CD4-positive, alpha-beta T cell treated with Interferon gamma for 1 hour (primary cell): Measurements from ENCODE around the gene CHST13.

Experiments used
- DNase-seq: peaks from one replicate; pipeline ENCODE4 v3.0.0-alpha.2; 2020

Gene CHST13

DNA sequence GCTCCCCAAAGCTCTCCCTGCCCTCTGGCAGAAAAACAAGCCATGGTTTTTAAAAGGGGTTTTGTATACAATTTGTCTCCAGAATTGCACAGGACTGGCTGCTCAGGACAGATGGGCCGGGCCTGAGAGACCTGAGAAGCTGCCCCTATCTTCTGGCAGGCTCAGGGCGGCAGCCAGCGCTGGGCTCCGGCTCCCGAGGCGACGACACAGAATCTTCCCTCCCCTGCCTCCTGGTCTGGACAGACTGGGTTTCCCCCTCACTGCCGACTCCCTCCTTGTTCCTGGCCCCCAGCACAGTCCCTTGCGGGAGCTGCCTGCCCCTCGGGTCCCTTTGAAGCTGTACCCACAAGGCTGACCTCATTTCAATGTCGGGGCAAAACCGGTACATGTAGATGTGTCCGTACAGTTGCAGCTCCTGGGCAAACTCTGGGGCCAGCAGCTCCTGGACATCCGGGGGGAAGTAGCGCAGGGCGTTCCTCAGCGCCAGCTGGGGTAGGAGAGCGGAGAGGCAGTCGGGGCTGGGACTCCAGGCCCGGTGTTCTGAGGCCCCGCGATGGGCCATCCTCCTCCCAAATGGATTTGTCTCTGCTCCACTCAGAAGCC lies 13.5 kb upstream of the CHST13 start:
- no peak for DNase-seq

DNA sequence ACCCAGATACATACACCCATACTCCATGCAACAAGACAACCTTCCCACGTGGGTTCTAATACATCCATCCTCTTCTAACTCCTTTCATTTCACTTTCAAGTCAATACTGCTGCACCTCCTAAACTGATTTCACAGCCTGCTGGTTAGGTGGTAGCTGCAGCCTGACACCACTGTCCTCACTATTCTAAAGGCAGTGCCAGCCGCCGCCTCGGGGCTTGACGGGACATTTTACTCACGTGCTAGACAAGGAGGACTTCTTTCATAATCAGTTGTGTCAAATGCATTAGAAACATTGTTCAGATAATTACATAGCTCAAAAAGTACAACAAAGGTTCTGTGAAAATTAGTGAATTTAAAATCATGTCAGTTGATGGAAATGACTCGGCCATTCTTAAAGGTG lies 12.7 kb upstream of the CHST13 start:
- DNase-seq = no peak

DNA sequence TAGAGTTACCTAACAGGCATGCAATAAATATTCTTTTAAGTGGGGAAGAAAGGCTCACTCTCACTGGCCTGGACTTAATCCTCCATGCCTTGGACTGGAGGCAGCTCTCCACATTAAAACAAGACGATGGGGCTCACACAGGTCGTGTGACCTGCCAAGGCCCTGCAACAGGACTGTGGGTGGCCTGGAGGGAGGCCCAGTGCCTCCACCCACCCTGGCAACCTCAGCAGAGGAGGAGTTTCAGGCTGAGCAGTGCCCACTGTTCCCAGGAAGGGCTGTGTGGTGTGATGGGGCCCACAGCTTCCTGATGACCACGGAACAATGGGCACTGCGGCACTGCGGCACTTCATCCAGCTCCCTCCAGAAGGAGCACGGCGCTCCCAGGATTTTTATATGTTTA lies 11.9 kb upstream of the CHST13 start:
- no peak for DNase-seq

DNA sequence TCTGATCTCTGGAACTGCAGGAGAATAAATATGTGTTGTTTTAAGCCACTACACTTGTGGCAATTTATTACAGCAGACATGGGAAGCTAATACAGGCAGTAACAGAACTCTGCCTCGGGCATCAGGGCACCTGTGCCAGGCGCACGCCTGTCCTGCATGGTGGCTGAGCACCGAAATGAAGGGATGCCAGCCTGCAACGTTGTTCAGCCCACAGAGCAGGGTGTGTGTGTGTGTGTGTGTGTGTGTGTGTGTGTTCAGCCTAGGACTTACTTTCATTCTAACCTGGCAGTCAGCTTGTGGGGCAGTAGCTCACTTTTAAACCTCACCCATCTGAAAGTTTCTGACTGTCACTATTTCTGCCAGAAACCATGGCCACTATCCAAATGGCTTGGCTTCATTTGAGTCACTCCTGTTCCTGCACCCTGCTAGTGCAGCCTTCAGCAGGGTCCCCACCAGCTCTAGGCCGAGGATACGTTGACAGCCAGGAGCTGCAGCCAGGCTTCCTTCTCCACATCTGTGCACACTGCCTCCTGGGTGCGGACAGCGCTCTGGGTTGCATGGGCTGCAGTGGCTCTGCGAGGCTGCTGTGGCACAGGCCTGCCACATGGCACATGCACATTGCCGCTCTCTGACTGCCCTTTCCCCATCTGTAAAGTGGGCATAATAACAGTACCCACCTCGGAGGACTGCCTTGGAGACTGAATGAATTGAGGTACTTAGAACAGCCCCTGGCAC lies 10.9 kb upstream of the CHST13 start:
- no peak for DNase-seq

DNA sequence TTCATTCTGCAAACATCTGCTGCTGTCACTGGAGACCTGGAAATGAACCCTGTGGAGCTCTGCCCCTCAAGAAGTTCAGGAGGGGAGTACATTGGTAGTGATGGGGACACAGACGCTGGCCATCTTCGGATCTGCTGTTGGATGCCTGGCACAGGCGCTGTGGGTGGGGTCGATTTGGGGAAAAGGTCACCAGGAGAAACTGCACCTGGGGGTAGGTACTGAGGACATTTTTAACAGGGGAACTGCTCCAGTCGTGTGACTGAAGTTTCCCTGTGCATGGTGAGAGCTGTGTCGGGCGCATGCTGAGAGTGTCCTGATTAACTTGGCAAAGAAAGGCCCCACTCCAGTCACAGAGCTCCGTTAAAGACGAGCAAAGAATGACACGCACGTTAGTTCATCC lies 9.8 kb upstream of the CHST13 start:
- DNase-seq = no peak

DNA sequence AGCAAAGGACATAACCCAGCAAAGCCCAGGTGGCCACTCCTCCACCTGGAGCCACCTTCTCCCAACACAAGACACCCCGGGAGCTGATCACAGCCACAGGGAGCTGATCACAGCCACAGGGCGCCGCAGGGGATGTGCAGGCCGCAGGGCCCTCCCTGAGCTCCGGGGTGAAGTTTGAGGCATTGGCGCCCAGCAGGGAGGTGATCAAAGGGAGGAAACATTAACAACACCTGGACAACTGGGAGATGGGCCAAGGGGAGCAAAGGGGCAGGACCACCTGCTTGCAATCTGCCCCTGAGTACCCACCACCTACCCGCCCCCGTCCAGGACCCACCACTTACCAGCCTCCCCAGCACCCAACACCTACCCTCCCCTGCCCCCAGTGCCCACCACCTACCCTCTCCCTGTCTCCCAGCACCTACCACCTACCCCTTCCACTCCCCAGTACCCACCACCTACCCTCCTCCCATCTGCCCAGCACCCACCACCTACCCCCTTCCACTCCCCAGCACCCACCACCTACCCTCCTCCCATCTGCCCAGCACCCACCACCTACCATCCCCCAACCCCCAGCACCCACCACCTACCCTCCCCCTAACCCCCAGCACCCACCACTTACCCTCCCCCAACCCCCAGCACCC lies 8.8 kb upstream of the CHST13 start:
- no peak for DNase-seq

DNA sequence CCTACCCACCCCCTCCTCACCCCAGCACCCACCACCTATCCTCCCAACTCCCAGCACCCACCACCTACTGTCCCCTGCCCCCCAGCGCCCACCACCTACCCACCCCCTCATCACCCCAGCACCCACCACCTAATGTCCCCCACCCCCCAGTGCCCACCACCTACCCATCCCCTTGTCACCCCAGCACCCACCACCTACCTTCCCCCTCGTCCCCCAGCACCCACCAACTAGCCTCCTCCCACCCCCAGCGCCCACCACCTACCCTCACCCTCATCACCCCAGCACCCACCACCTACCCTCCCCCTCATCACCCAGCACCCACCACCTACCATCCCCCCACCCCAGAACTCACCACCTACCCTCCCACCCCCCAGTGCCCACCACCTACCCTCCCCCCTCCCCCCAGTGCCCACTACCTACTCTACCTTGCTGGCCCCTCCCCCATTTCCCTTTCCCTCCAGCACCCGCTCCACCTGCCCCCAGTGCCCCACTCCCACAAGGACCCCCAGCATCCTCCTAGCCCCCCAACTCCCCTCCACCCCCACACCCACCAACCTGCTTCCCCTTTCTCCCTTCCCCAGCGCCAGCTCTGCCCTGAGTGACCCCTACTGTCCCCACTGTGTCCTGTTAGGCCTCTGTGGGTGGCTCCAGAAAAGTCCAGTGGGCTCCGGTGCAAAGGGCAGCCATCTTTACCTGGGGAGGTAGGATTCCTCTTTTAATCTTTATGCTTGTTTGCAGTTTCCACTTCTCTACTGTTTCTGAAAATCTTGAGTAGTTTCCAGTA lies 7.6 kb upstream of the CHST13 start:
- DNase-seq = no peak

DNA sequence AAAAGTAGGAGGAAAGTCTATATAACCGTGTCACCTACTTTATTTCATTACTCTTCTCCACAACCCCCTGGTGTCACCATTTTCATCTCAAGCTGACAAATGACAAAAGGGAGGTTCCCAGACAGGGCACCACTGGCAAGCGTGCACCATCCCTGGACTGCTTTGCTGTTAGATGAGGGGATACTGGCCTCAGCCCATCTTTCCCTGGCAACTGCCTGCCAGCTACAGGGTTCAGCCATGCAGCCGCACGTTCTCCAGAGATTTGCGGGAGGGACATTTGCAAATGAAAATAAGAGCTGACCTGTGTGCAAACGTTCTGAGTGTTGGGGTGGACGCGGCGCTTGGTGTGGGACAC lies 7.0 kb upstream of the CHST13 start:
- DNase-seq = no peak

DNA sequence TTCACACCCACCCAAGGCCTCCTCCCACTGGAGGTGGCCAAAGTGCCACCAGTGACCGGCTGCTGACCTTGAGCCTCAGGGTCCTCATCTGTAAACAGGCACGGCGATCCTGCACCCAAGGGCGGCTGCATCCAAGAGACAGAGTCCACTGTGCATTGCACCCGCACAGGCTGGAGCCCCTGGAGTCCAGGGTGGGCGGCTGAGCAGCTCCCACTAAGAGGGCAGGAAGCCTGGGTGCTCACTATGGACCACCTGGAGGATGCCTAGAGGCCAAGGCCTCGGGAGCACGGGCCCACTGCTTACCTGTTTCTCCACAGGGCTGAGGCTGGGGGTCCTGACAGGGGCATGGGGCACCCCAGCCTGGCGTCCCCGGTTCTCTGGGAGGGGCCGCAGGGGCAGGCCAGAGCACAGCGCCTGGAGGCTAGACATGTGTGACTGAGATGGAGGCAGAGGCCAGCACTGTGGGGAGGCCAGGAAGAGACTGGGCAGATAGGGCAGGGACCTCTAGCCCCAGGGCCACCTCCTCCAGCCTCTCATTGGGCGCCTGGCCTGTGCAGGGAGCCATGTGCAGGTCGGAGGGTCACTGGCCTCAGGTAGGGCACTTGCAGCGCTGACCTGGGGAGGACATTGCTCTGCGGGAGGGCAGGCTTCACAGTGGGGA lies 6.5 kb upstream of the CHST13 start, which contains the start of gene UROC1:
UROC1 (minus strand) TSS at position 483 of the 661 bp plus-strand sequence; CDS start at position 429, 54 bp downstream.
- DNase-seq = no peak

DNA sequence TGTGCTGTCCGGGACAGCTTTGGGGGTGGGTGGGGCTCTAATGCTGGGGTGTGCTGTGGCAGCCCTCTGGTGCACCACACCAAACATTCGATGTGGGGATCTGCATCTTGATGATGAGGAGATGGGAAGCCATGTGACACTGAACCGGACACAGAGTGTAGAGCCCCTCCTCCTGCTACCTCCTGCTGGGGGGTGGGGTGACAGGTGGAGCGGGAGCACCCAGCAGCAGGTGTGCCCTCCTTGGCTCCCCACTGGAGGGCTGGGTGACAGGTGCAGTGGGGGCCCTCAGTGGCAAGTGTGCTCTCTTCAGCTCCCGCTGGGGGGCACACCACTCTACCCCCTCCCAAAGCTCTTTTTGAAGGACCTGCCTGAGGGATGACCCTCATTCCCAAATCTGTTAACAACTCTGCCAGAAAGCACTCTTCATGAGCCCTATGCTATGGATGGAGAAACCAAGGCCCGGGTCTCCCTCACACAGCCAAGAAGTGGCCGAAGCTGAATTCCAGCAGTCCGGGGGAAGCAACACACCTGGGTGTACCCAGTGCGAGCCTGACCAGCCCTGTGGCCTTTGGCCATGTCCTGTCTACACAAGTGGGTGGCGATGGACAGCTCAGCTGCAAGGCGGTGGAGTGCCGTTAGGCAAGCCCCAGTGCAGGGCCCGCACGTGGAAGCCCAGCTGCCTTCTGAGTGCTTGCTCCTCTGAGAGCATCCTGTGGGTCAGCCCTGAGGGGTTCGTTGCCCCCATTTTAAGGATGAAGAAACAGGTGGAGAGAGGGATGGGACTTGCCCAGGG lies 5.8 kb upstream of the CHST13 start:
- DNase-seq = no peak

DNA sequence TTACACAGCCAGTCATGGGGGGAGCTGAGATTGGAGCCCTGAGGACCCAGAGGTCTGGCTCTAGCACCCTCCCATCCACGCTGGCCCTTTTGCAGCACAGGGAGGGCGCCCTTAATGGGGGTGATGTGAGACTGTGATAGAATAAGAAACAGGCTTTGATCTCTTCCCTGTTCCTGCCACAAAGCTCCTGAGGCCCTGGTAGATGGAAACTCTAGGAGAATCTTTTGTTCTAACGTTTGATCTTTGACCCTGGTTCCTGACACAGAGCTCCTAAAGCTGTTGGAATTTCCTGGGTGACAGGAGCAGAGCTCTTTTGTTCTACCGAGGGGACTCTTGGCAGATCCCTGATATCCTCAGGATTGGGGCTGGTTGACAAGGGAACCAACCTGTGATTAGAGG lies 5.2 kb upstream of the CHST13 start:
- no peak for DNase-seq

DNA sequence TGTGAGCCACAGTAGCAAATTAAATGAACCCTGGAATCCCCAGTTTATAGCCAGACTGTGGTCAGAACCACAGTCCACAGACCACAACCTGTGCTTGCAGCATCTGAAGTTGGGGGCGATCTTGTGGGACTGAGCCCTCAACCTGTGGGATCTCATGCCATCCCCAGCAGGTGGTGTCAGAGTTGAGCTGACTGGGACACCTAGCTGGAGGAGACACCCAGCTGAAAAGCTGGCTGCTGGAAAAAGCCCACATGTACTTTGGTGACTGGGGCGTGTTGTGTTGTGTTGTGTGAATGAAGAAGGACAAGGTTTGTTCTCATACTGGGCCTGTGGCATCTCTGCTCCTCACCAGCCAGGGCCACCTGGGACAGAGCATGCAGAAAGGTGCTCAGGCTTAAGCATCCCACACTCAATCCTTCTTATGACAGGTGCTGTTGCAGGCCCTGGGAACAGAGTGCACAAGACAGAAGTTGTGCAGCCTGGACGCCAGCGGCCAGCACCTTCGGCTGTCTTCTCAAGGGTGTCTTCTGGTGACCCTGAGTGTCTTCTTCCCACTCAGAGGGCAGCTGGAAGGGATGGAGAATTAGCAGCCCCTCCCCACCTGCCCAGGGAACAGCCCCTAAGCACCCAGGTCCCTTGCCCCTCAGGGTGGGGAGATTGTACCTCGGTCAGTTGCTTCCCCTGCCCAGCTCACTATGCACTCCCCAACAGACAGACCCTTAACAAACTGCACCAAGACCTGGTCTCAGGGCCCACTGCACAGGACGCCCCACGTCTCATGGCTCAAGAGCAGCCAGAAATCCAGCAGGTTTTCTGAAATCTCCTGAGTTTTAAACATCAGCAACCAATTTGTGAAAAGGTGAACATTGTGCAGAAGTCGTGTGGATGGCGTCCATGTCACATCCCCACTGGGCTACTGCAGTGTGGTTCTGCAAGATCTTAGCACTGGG lies 4.2 kb upstream of the CHST13 start:
- DNase-seq = no peak

DNA sequence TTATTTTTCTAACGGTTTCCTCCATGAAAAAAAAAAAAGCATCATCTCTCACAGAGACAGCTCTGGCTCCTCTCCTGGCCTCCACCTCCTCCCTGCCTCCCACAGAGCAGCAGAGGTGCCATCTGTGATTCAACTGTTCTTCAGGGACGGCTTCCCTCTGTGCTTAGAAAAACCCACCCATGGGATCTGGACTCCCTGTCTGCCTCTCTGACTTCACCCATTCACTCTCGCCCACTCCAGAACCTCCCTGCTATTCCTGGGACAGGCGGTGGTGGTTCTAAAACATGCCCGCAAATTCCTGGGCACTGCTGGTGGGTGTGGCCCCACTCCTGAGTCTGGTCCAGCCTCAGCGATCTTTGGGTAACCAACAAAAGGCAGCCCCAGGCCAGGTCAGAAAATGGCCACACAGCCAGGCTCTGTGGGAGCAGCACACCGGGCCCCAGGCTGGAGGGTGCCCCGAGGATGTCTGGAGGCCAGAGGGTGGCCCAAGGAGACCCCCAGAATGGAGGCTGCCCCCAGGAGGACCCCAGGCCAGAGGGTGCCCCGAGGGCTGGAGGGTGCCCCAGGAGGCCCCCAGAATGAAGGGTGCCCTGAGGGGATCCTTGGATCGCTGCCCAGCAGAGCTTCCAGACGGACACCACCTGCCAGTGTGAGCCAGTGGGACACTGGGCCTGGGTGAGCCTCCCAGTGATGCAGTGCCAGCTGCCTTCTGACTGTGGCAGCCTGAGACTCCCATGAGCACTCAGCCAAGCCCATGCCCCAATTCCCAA lies 2.6 kb upstream of the CHST13 start:
- no peak for DNase-seq

DNA sequence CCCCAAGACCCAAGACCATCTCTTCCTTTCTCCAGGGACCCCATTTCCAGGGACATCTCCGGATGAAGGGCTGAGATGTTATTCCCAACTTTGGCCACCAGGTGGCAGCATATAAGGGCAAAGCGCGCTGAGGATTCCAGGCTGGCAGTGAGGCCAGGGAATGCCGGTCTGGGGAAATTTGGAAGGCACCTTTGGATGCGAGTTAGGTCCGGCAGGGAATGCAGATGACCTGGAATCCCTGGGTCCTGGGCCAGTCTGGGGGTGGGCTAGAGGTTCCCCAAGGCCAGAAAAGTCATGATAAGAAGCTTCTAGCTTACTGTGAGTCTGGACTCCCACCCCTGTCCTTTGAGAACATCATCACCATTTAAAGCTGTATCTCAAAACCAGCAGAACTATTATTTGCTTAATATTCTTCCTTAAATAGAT lies 1.6 kb upstream of the CHST13 start:
- DNase-seq = peak; percentile 20

DNA sequence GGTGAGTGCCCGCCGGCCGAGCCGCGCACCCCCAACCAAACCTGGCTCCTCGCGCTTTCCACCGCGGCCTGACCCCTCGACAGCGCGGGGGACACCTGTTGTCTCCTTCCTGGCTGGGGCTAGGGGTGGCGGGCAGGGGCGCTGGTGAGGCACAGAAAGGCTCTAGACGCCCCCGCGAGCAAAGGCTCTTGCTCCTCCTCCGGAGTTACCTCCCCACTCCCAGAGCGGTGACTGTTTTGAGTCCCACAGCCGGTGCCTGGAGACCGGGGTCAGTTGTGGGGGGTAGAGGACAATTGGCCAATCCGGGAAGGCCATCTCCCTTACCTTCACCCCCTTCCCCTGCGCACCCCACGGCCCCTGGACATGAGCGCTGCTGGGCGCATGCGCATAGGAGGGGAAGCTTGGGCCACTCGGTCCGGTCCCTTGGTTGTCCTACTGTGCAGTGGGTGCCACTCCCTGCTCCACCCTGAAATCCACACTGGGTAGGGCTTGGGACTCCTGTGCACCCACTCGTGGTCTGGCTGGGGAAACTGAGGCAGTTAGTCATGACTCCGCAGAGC lies 554 bp downstream of the CHST13 start:
- DNase-seq = no peak

DNA sequence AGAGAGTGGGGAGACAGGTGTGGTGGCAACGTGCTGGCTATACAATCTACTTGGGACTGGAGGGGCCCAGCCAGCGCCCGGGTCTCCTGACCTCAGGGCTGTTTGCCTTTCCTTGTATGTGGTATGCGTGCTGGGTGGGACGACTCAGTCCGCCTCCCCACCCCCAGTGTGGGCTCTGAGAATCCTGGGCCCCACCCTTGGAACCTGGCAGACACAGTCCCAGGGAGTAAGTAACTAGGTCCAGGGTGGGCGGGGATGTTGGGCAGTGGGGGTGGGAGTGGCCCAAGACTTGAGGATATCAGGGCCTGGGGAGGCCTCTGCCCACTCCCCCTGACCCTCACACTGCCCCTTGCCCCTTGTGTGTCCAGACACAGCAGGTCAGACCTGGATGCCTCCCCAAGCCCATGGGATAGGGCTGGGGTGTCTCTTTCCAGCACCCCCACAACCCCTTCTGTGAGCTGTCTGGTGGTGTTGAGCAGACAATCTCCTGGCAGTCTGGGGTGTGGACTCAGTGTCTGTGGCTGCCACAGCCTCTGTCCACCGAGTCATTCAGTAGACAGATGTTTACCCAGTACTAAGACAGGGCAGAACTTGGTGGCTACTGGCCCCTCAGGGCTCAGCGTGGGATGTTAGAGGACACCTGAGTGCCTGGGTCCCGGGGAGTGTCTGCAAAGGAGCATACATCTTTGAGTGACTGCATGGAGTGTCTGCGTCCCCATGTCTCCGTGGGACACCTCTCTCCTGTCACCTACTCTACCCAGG lies 1.3 kb downstream of the CHST13 start:
- no peak for DNase-seq

DNA sequence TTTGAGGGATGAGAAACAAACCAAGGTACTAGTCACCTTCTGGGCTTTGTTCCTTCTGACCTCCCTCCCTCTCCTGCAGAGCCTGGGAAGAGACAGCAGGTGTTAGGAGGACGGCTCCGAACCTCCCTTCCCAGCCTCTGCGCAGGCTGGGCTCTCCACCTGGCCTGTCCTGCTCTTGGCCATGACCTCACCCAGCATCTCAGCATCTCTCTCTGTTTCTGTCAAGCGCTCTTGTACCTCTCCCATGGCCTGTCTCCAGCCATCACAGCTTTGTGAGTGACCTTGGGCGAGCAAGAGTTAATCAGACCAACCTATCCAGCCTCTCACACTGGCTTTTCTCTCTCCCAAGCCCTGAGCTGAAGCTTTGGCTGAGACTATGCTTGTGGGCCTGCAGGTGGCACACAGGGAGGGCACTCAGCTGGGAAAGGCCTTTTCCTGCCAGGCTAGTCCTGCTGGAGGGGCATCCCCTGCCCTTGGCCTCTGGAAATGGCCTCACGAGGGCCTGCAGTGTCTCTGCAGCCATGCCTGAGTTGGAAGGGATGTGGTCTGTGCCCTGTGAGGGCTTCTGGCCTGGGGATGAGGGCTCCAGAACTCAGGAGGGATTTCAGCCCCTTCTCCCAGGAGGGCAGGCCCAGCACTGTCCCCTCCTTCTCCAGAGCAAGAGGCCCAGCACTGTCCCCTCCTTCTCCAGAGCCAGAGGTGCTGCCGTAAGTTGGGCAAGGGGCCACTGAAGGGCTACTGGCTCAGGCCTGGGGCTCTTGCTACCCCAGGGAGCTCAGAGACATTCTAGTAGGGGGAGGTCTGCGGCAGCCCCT lies 2.1 kb downstream of the CHST13 start:
- DNase-seq = no peak

DNA sequence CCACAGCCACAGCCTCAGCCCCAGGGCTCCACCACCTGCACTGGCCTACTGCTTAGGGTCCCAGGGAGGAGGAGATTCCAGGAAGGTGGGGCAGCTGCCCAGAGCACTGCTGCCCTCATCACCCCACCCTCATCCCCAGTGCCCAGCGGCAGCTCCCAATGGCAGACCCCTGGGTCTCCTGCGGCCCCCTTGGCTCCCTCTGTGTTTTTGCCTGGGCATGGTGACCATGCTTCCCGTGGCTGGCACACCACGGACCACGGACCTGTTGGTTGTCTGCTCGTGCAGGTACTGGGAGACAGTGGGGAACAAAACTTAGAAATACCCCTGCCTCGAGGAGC lies 2.7 kb downstream of the CHST13 start:
- no peak for DNase-seq
